Peyer's patch (tissue), 4 donors: ENCODE results near the gene MDFIC2. TPM values are rescaled to one million over a fixed set of nuclear protein-coding genes. Genes with fewer than 3 reads are reported as not detected.
"Not testable (repeated sequence)": the region's sequence is repeated elsewhere in the genome, so short reads cannot be mapped to it uniquely, and the experiment has no call there.

Source experiments
- DNase-seq, 3 donors: peaks; one replicate each; pipeline ENCODE4 v3.0.0-alpha.2; 2017 to 2019
- H3K27ac ChIP-seq, 4 donors: fragments of 200-600 bp; sonication (generic); one replicate each; pipeline ENCODE4 v1.5.1; 2016 to 2019
- H3K27me3 ChIP-seq, 2 donors: fragments of 200-600 bp; sonication (generic); one replicate each; pipeline ENCODE4 v1.5.1; 2019
- H3K36me3 ChIP-seq, 3 donors: fragments of 200-600 bp; sonication (generic); one replicate each; pipeline ENCODE4 v1.5.1; 2016 to 2019
- H3K4me1 ChIP-seq, 4 donors: fragments of 200-600 bp; sonication (generic); one replicate each; pipeline ENCODE4 v1.5.1; 2016 to 2019
- H3K4me3 ChIP-seq, 4 donors: fragments of 200-600 bp; sonication (generic); 1 replicate in 3 of 4; 2 replicates in 1 of 4; pipeline ENCODE4 v1.5.1; 2016 to 2019; ENCODE audit warnings: mild to moderate bottlenecking in 1 of 4
- H3K9me3 ChIP-seq, 4 donors: fragments of 200-600 bp; sonication (generic); one replicate each; pipeline ENCODE4 v1.5.1; 2016 to 2019; ENCODE audit warnings: mild to moderate bottlenecking in 1 of 4
- POLR2A ChIP-seq, 2 donors: fragments of 450-650 bp; IDR thresholded peaks; one replicate each; pipeline ENCODE4 v1.5.1; 2017; ENCODE audit warnings: antibody characterized with exemption in 2 of 2, mild to moderate bottlenecking in 2 of 2, moderate library complexity in 2 of 2
- total RNA-seq, 4 donors: library from RNA; depleted of rRNA; stranded (reverse); fragments of >200 nt; gene quantifications; one replicate each; pipeline ENCODE4 v1.1.0, GENCODE V29; 2016
- TF ChIP-seq, protein P1 (sequence below), 6 experiments: fragments of 450-650 bp in 4 of 6; fragments of 200-600 bp in 2 of 6; sonication (generic) in 1 of 6; IDR thresholded peaks; one replicate each; pipeline ENCODE4 v1.5.1; 2017 to 2019; ENCODE audit warnings: antibody characterized with exemption in 6 of 6, mild to moderate bottlenecking in 3 of 6, moderate library complexity in 1 of 6

Gene MDFIC2
- total RNA-seq, 4 donors from 2014 or later, result not detected

DNA sequence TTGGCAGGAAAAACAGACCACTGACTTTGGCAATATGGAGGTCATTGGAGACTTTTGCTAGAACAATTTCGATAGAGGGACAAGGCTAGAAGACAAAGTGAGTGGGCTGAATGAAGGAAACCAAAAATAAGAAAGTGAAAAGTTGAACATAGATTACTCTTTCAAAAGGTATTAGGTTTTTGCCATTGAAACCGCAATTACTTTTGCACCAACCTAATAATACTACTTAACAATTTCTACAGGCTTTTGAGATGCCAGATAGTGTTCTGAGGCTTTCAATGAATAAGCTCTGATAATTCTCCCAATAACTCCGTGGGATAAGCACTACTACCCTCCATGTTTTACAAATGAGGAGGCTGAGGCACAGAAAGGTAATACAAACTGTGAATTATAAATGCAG is 85.0 kb downstream of the MDFIC2 start:
- no peak for DNase-seq
- TF ChIP-seq, protein P1, sequence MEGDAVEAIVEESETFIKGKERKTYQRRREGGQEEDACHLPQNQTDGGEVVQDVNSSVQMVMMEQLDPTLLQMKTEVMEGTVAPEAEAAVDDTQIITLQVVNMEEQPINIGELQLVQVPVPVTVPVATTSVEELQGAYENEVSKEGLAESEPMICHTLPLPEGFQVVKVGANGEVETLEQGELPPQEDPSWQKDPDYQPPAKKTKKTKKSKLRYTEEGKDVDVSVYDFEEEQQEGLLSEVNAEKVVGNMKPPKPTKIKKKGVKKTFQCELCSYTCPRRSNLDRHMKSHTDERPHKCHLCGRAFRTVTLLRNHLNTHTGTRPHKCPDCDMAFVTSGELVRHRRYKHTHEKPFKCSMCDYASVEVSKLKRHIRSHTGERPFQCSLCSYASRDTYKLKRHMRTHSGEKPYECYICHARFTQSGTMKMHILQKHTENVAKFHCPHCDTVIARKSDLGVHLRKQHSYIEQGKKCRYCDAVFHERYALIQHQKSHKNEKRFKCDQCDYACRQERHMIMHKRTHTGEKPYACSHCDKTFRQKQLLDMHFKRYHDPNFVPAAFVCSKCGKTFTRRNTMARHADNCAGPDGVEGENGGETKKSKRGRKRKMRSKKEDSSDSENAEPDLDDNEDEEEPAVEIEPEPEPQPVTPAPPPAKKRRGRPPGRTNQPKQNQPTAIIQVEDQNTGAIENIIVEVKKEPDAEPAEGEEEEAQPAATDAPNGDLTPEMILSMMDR (IDR thresholded peaks at IDR 0.05), result no peak
- no peak for TF ChIP-seq POLR2A (IDR thresholded peaks at IDR 0.05)

DNA sequence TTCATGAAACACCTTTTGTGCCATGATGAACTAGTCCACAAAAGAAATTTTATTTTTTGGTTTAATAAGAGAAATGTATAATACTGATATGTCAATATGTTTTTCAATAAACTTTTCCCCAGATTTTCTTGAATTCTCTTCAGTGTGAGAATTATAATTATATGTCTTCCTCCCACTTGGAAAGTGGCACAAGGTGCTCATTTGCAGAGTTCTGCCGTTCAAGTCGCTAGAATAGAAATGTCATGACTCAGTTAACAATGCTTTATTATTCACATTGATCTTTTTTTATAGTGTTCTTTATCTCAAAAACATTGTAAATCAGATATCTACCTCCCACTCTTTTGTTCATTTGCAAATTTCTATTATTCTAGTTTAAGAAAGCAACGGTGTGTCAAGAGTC is 87.3 kb downstream of the MDFIC2 start:
- no peak for DNase-seq

More for the DNA sequence above, 85.0 kb downstream of the MDFIC2 start:
- Histone ChIP-seq H3K27ac (no peak overlapping the region), H3K4me1 (no peaks in the 10 kb centered on the region), H3K27me3 (no peaks in the 10 kb centered on the region), H3K36me3 (no peaks in the 10 kb centered on the region), H3K9me3 (no peaks in the 10 kb centered on the region), H3K4me3 (no peak overlapping the region)

DNA sequence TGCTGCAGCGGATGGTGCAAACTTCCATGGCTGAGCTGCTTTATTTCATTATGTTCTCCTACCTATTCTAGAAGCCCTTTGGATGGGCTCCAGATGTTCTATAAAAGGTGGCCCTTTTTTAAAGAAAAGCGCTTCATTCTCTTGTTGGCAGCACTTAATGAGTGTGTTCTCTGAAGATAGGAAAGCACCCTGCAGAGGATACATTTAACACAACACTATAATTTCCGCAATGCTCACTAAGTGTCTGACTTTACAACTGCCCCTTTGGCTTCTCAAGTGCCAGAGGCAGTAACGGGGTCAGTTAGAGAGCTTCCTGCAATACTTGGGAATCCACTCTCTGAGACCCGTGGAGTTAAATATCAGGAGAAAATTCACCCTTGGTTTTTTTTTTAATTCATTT is 88.1 kb downstream of the MDFIC2 start:
- H3K27me3 ChIP-seq, result no peaks in the 10 kb centered on the region
- TF ChIP-seq, protein P1 (IDR thresholded peaks at IDR 0.05), result no peak
- no peak for TF ChIP-seq POLR2A (IDR thresholded peaks at IDR 0.05)
- no peaks in the 10 kb centered on the region for H3K4me1 ChIP-seq
- no peak for DNase-seq
- H3K36me3 ChIP-seq, result no peaks in the 10 kb centered on the region
- no peak overlapping the region for H3K27ac ChIP-seq
- H3K9me3 ChIP-seq, result no peaks in the 10 kb centered on the region
- no peak overlapping the region for H3K4me3 ChIP-seq

More for the DNA sequence above, 87.3 kb downstream of the MDFIC2 start:
- no peak for TF ChIP-seq POLR2A (IDR thresholded peaks at IDR 0.05)
- TF ChIP-seq, protein P1 (IDR thresholded peaks at IDR 0.05), result no peak
- Histone ChIP-seq H3K27ac (no peak overlapping the region), H3K4me3 (no peak overlapping the region), H3K27me3 (no peaks in the 10 kb centered on the region), H3K36me3 (no peaks in the 10 kb centered on the region), H3K4me1 (no peaks in the 10 kb centered on the region), H3K9me3 (no peaks in the 10 kb centered on the region)

DNA sequence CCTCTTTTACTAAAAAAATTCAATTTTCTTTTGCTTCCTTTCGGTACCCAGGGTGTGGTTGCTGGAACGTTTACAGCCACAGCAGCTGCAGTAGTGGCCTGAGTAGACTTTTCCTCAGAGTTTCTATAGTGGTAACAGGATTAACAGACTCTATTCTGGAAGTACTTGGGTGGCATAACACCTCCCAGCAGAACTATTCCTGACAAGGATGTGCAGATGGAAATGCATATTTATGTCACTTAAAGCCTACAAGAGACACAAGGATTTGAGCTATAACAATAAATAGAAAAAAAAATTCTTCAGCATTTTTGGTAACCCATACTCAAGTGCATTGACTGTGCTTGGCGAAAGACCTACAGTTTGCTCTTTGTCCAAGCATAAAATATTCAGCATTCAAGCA is 94.0 kb downstream of the MDFIC2 start:
- Histone ChIP-seq H3K4me1 (no peaks in the 10 kb centered on the region), H3K27me3 (no peaks in the 10 kb centered on the region), H3K27ac (no peak overlapping the region), H3K4me3 (no peak overlapping the region), H3K9me3 (no peaks in the 10 kb centered on the region), H3K36me3 (no peaks in the 10 kb centered on the region)
- DNase-seq, result no peak
- TF ChIP-seq, protein P1 (IDR thresholded peaks at IDR 0.05), result no peak
- TF ChIP-seq POLR2A (IDR thresholded peaks at IDR 0.05), result no peak

DNA sequence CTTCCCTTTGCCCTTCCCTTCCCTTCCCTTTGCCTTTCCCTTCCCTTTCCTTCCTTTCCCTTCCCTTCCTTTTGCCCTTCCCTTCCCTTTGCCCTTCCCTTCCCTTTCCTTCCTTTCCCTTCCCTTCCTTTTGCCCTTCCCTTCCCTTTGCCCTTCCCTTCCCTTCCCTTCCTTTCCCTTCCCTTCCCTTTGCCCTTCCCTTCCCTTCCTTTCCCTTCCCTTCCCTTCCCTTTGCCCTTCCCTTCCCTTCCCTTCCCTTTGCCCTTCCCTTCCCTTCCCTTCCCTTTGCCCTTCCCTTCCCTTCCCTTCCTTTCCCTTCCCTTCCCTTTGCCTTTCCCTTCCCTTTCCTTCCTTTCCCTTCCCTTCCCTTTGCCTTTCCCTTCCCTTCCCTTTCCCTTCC is 101.2 kb downstream of the MDFIC2 start:
- not testable (repeated sequence) for H3K27ac ChIP-seq, H3K27me3 ChIP-seq, H3K9me3 ChIP-seq, H3K36me3 ChIP-seq, DNase-seq, H3K4me3 ChIP-seq, H3K4me1 ChIP-seq

DNA sequence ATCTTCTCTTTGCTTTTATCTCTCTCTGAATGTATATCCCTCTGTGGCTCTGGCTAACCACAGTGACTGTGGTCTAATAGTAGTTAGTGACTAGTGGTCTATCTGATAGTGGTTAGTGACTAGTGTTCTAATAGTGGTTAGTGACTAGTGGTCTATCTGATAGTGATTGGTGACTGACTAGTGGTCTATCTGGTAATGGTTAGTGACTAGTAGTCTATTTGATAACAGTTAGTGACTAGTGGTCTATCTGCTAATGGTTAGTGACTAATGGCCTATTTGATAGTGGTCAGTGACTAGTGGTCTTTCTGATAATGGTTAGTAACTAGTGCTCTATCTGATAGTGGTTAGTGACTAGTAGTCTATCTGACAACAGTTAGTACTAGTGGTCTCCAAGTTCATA is 110.5 kb downstream of the MDFIC2 start:
- DNase-seq, result no peak
- no peaks in the 10 kb centered on the region for H3K36me3 ChIP-seq
- no peaks in the 10 kb centered on the region for H3K4me1 ChIP-seq
- no peaks in the 10 kb centered on the region for H3K27me3 ChIP-seq
- no peak overlapping the region for H3K4me3 ChIP-seq
- TF ChIP-seq, protein P1 (IDR thresholded peaks at IDR 0.05), result no peak
- no peak for TF ChIP-seq POLR2A (IDR thresholded peaks at IDR 0.05)
- no peak overlapping the region for H3K27ac ChIP-seq
- H3K9me3 ChIP-seq, result no peaks in the 10 kb centered on the region
